ENCODE measurements around the gene NFX1.
A peak's percentile ranks its signal among the peaks of the same experiment; 100 is the strongest.

NFX1 gene

DNA sequence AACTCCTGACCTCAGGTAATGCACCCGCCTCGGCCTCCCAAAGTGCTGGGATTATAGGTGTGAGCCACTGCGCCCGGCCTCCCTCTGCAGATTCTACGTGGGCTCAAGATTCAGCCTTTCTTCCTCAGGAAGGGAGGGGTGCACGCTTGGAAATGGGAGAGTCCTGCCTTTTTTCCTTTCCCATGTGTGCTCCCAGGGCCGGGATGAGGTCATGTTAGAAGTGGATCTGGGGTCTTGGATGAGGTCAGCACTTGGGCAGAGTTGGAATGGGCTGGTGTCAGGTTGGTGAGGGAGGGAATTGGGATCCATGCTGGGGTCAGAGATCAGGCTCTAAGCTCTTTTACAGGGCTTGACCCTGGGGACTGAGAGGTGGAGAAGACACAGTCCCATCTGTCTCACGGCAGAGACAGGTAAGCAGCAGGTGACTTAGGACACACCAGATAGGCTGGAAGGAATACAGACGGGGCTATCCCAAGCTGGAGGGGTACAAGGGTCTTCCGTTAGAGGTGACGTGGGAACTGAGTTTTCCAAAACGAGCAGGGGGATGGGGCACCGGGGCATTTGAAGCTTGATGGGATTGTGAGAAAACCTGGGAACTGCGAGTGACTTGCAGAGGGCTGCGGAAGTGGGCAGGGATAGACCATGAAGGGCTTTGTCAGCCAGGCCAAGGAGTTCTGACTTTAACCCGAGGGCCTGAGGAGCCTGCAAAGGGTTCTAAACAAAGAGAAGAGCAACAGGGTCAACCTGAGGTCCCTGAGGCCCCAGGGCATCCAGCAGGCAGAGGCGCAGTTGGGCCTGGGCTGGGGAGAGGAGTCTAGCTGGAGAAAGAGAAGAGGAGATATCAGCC lies 113.8 kb downstream of the NFX1 start:
- TF ChIP-seq ESRRG (CRISPR knock-in tag; IDR thresholded peaks at IDR 0.05): no peak
- no peak for ATAC-seq

DNA sequence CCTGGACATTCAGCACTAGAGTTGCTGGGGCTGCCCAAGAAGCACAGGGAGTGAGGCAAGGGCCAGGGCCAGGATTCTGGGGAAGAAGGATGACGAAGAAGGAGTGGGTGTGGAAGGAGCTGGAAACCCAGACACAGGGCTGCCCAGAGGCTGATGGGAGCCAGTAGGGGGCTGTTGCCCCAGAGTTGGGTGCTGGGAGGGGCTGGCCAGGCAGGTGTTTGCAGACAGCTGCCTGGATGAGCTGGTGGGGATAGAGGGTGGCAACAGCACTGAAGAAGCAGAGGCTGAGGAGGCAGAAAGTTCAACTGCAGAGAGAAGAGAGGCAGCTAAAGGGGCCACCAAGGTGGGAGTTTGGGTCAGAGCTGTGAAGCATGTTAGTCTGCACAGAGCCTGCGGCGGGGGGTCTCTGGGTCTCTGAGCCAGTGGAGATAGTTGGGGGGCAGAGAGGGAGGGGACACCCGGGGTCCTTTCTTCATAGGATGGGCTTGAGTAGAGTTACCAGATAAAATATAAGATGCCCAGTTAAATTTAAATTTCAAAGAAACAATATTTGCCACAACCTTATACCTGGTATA lies 114.6 kb downstream of the NFX1 start:
- no peak for TF ChIP-seq TOX (CRISPR knock-in tag; IDR thresholded peaks at IDR 0.05; ENCODE audit: borderline replicate concordance)
- no peak for TF ChIP-seq TCF4 (CRISPR knock-in tag; IDR thresholded peaks at IDR 0.05; ENCODE audit: borderline replicate concordance)
- TF ChIP-seq SNAI2 (CRISPR knock-in tag; IDR thresholded peaks at IDR 0.05): no peak
- TF ChIP-seq, protein P1, sequence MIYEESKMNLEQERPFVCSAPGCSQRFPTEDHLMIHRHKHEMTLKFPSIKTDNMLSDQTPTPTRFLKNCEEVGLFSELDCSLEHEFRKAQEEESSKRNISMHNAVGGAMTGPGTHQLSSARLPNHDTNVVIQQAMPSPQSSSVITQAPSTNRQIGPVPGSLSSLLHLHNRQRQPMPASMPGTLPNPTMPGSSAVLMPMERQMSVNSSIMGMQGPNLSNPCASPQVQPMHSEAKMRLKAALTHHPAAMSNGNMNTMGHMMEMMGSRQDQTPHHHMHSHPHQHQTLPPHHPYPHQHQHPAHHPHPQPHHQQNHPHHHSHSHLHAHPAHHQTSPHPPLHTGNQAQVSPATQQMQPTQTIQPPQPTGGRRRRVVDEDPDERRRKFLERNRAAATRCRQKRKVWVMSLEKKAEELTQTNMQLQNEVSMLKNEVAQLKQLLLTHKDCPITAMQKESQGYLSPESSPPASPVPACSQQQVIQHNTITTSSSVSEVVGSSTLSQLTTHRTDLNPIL (CRISPR knock-in tag; IDR thresholded peaks at IDR 0.05; ENCODE audit: low read depth): no peak
- TF ChIP-seq ZFP3 (CRISPR knock-in tag; IDR thresholded peaks at IDR 0.05): no peak
- TF ChIP-seq ZNF565 (CRISPR knock-in tag; conservative IDR thresholded peaks at IDR 0.05; ENCODE audit: low read depth): no peak
- no peak for TF ChIP-seq ZFP30 (CRISPR knock-in tag; IDR thresholded peaks at IDR 0.05)
- TF ChIP-seq ZNF70 (CRISPR knock-in tag; IDR thresholded peaks at IDR 0.05): no peak
- TF ChIP-seq BACH2 (CRISPR knock-in tag; IDR thresholded peaks at IDR 0.05; ENCODE audit: borderline replicate concordance): no peak
- TF ChIP-seq, protein P2, sequence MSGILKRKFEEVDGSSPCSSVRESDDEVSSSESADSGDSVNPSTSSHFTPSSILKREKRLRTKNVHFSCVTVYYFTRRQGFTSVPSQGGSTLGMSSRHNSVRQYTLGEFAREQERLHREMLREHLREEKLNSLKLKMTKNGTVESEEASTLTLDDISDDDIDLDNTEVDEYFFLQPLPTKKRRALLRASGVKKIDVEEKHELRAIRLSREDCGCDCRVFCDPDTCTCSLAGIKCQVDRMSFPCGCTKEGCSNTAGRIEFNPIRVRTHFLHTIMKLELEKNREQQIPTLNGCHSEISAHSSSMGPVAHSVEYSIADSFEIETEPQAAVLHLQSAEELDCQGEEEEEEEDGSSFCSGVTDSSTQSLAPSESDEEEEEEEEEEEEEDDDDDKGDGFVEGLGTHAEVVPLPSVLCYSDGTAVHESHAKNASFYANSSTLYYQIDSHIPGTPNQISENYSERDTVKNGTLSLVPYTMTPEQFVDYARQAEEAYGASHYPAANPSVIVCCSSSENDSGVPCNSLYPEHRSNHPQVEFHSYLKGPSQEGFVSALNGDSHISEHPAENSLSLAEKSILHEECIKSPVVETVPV (CRISPR knock-in tag; IDR thresholded peaks at IDR 0.05): no peak
- TF ChIP-seq, protein P3, sequence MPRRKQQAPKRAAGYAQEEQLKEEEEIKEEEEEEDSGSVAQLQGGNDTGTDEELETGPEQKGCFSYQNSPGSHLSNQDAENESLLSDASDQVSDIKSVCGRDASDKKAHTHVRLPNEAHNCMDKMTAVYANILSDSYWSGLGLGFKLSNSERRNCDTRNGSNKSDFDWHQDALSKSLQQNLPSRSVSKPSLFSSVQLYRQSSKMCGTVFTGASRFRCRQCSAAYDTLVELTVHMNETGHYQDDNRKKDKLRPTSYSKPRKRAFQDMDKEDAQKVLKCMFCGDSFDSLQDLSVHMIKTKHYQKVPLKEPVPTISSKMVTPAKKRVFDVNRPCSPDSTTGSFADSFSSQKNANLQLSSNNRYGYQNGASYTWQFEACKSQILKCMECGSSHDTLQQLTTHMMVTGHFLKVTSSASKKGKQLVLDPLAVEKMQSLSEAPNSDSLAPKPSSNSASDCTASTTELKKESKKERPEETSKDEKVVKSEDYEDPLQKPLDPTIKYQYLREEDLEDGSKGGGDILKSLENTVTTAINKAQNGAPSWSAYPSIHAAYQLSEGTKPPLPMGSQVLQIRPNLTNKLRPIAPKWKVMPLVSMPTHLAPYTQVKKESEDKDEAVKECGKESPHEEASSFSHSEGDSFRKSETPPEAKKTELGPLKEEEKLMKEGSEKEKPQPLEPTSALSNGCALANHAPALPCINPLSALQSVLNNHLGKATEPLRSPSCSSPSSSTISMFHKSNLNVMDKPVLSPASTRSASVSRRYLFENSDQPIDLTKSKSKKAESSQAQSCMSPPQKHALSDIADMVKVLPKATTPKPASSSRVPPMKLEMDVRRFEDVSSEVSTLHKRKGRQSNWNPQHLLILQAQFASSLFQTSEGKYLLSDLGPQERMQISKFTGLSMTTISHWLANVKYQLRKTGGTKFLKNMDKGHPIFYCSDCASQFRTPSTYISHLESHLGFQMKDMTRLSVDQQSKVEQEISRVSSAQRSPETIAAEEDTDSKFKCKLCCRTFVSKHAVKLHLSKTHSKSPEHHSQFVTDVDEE (CRISPR knock-in tag; IDR thresholded peaks at IDR 0.05): no peak
- no peak for TF ChIP-seq ARNTL (CRISPR knock-in tag; IDR thresholded peaks at IDR 0.05; ENCODE audit: borderline replicate concordance, low read depth)
- no peak for TF ChIP-seq ESRRG (CRISPR knock-in tag; IDR thresholded peaks at IDR 0.05)
- TF ChIP-seq ZNF8 (CRISPR knock-in tag; IDR thresholded peaks at IDR 0.05): no peak
- no peak for TF ChIP-seq ISL1 (CRISPR knock-in tag; IDR thresholded peaks at IDR 0.05)
- no peak; the same call in 1 of the 3 replicates for ATAC-seq

DNA sequence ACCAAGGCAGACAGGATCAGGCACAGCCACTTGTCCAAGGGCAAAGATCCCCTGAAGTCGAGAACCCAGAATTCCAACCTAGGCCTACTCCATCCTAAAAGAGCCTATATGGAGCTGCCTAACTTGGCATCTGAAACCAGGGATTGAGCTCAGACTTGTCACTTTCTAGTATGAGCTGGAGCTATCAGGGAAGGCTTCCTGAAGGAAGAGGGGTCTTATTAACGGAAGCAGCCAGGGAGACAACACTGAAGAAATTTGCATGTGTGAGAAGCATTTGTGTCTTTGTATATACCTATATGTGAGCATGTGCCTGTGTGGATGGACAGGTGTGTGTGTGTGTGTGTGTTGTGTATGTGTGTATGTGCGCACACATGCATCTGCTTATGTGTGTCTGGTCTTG lies 116.7 kb downstream of the NFX1 start:
- TF ChIP-seq, protein P2 (CRISPR knock-in tag; IDR thresholded peaks at IDR 0.05): no peak
- TF ChIP-seq ZNF70 (CRISPR knock-in tag; IDR thresholded peaks at IDR 0.05): peak; percentile 65; the same call in 1 of the 2 replicates
- ATAC-seq: no peak

DNA sequence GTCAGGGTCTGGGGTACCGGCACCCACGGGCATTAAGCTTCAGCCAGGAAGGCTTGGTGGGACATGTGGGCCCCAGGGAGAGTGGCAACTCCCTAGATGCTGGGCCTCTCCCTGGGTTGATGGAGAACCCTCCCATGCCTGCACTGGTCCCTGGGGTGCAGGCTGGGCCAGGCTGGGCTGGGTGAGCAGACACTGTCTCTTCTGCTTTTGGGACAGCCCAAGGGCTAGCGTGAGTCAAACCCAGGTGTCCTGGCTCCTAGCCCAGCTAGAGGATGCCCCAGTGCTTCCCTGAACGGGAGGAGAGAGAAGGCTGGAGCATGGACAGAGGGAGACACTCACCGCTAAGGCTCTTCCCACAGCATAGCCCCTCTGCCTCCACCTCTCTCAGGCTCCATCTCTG lies 117.8 kb downstream of the NFX1 start:
- no peak for ATAC-seq
- TF ChIP-seq ARNTL (CRISPR knock-in tag; IDR thresholded peaks at IDR 0.05; ENCODE audit: borderline replicate concordance, low read depth) (no peak), TCF4 (CRISPR knock-in tag; IDR thresholded peaks at IDR 0.05; ENCODE audit: borderline replicate concordance) (no peak), ZNF8 (CRISPR knock-in tag; IDR thresholded peaks at IDR 0.05) (no peak), ZC3H10 (CRISPR knock-in tag; IDR thresholded peaks at IDR 0.05) (no peak)
- TF ChIP-seq, protein P1 (CRISPR knock-in tag; IDR thresholded peaks at IDR 0.05; ENCODE audit: low read depth): no peak
- TF ChIP-seq, protein P3 (CRISPR knock-in tag; IDR thresholded peaks at IDR 0.05): no peak
- TF ChIP-seq, protein P4, sequence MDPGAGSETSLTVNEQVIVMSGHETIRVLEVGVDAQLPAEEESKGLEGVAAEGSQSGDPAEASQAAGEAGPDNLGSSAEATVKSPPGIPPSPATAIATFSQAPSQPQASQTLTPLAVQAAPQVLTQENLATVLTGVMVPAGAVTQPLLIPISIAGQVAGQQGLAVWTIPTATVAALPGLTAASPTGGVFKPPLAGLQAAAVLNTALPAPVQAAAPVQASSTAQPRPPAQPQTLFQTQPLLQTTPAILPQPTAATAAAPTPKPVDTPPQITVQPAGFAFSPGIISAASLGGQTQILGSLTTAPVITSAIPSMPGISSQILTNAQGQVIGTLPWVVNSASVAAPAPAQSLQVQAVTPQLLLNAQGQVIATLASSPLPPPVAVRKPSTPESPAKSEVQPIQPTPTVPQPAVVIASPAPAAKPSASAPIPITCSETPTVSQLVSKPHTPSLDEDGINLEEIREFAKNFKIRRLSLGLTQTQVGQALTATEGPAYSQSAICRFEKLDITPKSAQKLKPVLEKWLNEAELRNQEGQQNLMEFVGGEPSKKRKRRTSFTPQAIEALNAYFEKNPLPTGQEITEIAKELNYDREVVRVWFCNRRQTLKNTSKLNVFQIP (CRISPR knock-in tag; IDR thresholded peaks at IDR 0.05; ENCODE audit: borderline replicate concordance, low read depth): no peak
- TF ChIP-seq, protein P5, sequence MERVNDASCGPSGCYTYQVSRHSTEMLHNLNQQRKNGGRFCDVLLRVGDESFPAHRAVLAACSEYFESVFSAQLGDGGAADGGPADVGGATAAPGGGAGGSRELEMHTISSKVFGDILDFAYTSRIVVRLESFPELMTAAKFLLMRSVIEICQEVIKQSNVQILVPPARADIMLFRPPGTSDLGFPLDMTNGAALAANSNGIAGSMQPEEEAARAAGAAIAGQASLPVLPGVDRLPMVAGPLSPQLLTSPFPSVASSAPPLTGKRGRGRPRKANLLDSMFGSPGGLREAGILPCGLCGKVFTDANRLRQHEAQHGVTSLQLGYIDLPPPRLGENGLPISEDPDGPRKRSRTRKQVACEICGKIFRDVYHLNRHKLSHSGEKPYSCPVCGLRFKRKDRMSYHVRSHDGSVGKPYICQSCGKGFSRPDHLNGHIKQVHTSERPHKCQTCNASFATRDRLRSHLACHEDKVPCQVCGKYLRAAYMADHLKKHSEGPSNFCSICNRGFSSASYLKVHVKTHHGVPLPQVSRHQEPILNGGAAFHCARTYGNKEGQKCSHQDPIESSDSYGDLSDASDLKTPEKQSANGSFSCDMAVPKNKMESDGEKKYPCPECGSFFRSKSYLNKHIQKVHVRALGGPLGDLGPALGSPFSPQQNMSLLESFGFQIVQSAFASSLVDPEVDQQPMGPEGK (CRISPR knock-in tag; IDR thresholded peaks at IDR 0.05; ENCODE audit: borderline replicate concordance): no peak

All from SK-N-SH treated with all-trans-retinoic acid at 6 μM for 48 hours (cell line).